GM21529 (cell line): Measurements from ENCODE around the gene AFF3.
"Not testable (repeated sequence)": the region's sequence is repeated elsewhere in the genome, so short reads cannot be mapped to it uniquely, and the experiment has no call there.

Experiments used
- ATAC-seq: cut with Tn5 transposase; IDR thresholded peaks from one replicate; pipeline ENCODE4 v1.9.1; 2021; ENCODE audit not compliant: unreplicated experiment

AFF3 gene

DNA sequence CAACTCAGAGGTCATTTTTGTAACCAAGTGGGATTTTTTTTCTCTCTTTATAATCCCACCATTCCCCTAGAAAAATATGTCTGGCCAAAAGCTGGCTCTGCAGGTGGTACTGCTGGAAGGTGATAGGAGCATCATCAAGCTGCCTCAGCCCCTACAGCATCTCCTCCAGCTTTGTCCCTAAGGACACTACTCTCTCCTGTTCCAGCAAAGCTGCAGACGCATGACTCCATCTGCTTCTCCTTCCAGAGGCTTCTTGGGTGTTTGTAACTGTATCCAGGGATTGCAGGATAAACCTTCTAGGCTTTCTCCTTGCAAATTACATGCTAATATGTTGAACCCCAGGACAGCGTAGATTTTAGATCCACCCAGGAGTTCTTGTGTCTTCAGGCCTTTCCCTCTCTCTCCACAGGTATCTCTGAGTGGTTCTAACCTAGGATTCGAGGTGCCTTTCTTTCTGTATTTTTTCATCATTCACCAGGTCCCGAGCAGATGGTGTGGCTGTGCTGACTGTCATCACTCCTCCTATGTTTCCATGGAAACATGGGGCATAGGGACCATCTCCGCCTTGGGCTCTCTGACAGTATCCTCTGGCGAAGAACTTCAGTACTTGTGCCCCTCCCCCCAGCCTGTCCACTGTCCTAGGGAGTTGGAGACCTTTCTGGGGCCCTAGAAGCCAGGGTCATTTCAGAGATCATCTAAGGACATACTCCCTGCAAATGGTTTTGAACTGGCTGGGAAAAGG, 34.3 kb downstream of the AFF3 start:
- no peak for ATAC-seq

DNA sequence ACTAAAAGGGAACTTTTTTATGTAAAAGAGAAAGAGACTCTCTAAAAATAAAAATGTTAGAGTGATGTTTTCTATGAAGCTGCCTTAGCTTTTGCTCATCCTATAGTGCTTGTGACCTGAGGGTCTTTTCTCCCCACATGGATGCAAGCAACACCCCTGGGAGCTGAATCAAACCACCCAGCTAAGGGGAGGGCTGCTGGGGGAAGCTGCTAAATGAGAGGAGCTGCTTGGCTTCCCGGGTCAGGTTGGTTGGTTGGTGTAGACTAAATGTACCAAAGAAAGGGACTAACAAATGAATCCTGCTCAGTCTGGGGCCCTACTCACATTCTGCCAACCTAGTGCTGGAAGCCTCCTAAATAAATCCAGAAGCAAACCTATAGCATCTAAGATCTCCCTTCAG, 35.0 kb downstream of the AFF3 start:
- no peak for ATAC-seq

DNA sequence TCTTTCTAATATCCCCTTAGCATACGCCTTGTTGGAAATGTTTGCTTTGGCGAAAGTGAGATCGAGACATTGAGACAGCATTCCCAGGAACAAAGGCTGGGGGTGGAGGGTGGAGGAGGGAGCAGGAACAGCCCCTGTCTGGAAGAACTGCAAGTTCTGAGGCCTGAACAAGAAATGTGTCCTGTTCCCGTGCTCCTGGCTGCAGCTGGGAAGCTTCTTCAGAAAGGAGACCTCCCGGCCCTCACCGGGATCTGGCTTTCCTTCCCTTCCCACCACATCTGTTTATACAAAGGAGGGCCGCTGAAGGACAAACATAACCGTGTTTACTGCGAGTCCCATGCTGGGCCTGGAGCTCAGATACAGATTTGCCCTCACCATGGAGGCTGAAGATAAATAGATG, 35.9 kb downstream of the AFF3 start:
- ATAC-seq, result no peak

DNA sequence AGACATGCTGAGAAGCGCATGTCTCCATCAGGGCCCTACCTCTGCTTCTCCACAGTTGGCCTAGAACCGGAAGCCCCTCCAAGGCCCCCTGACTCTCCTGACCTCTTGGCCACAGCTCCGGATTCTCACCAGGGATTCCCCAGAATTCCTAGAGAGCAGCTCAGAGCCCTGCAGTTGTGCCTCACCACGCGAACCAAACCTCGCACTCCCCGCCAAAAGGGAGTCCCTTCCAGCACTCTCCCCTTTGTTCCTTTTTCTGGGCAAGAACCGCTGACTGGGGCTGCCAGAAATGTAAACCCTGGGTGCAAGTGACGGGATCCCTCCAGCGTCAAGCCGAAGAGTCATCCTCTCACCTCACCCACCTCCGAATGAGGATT, 36.7 kb downstream of the AFF3 start:
- no peak for ATAC-seq

DNA sequence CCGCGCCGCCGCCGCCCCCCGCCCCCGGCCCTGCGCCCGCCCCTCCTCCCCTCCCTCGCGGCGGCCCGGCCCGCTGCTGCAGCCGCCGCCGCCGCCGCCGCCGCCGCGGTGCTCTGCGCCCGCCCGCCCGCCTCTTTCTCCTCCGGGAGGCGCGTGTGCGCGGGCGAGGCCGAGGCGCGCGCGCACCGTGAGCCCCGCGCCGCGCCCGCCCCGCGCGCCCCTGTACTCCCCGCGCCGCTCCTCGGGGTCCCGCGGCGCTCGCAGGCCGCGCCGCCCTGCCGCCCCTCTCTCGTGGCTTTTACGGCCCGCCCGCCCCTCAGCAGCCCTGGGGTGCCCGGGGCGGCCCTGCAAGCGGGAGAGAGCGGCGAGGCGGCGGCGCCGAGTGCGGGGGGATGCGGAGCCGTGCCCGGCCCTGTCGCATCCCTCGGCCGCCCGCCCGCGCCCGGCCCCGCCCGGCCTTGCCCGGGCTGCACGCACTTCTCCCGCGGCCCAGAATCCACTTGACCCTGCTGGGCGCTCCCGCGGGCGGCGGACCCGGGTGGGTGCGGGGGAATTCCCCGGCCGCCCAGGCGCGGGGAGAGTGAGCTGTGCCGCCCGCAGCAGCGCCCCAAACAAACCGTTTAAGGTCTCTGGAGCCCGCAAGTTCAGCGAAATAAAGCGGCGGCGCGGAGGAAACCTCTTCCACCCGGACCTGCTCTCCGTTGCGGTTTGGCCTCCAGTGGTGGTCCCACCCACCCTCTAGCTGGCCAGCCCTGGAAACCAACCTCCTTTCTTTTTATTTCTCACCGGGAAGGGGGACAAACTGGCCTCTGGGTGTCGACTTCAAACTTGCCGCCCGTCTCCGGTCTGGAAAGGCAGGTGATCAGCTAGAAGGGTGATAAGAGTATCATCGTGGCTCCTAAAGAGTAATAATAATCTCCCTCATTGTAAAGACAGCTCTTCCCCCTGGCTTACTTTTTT, 37.4 kb downstream of the AFF3 start:
- ATAC-seq, result no peak

DNA sequence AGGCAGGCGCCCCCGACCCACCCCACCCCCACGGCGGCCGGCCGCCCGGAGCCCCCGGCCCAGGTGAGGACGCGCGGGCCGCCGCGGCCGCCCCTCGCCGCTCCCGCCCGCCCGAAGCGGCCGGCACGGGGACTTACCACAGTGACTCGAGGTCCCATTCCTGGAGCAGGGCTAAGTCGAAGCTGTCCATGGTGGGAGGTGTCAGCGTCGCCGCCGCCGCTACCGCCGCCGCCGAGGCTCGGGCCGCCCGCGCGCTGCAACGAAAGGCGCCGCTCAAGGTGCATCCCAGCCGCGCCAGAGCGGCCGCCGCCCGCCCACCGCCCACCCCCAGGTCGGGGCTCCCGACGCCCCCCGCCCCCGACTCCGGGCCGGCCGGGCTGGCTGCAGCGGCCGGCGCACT, 38.1 kb downstream of the AFF3 start:
- ATAC-seq, result not testable (repeated sequence)

DNA sequence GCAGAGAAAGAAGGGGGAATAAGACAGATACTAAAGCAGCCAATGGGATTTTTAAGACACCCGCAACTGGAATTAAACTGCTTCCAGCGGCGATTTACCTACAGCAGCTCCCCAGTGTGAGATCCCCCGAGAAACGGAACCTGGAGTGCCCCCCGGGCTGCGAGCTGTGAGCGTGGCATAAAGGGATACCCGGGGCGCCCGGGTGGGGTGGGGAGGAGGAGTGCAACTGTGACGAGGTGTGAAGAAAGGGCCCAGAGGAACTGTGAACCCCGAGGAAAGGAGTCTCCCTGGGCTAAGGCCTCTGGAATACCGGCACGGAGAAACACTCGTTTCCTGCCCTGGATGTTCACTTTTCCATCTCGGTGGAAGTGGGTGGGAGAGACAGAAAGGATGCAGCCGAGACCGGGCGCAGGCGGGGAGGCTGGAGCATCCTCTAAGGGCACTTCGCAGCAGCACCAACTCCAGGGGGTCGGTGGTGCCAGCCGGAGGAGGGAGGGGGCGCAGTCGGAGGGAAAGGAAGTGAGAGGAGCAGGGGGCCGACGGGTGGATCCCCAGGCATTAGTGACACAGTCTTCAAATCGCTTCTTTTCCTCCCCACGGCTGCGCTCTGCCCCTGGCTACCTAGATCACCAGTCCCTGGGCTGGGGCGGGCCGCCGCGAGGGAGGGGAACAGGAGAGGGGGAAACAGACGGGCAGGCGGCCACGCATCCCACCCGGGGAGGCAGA, 38.7 kb downstream of the AFF3 start:
- ATAC-seq, result not testable (repeated sequence)

DNA sequence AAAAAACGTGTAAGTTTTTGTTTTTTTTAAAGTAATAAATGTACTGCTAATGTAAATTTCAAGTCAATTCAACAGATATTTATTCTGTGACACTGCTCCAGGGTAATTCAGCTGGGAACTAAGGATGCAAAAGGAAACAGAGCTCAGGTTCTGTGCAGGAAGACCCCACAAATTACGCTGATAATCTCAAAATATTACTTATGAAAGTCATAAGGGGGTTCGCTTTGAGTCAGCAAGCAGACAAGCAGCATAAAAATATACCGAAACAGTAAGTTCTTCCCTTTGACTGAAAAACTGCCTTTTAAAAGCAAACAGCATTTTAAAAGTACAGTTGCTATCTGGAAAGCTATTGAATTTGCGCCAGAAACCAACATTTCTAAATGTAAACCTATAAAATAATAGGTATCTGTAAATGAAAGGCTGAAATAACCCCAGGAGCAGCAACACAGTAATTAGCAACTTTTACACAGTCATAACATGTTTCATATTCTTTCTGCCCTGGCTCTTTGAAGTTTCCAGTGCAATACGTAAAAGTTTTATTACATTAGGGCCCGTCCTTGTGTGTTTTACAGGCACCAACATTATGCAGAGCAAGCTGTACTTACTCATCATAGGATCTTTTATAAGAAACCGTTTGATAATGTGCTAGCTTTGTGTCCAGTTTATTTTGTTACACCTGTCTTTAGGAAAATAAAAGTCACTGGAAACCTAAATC, 39.8 kb downstream of the AFF3 start:
- not testable (repeated sequence) for ATAC-seq

DNA sequence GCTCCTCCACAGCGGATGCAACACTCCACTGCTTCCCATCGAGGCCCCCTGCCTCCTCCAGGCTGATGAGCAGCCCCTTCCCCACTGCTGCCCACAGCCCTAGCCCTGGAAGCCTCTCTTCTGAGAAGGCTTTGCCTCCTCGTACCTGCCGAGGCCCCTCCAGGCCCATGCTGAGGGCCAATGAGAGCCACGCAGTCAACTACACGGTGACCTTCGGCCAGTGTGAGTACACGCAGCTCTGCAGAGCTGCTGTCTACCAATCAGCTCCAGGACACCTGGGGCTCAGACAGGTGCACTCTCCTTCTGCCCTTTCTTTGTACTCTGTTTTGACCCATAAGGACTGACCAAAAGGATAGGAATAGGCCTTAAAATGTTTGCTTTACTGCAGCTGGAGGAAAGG, 43.5 kb downstream of the AFF3 start:
- not testable (repeated sequence) for ATAC-seq

DNA sequence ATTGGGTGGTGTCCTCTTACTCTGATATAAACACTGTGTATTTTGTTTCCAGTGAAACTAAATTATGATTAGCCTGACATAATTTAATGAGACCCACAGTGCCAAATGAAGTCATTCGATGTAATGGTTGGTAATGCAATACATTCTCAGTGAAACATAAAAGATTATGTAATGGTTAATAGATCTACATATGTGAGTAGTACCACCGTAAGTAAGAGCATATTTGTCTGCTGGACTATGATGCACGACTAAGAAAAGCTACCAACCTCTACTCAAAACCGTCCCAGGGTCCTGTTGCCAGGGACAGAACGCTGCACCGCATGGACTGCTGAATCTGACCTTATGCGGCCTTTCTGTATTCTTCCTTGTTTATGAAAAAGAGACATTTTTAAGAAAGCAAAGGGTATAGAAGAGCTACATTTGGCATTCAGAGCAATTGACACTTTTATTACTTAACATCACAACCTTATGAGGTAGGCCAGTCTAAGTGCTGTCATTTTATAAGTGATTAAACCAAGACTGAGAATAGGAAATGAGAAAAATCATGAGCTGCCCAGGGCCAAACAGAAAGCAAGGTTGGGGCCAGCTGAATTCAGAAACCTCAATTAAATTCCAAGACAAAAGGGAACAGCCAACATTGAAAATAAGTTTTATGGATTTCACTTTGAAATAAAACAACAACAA, 44.6 kb downstream of the AFF3 start:
- not testable (repeated sequence) for ATAC-seq

DNA sequence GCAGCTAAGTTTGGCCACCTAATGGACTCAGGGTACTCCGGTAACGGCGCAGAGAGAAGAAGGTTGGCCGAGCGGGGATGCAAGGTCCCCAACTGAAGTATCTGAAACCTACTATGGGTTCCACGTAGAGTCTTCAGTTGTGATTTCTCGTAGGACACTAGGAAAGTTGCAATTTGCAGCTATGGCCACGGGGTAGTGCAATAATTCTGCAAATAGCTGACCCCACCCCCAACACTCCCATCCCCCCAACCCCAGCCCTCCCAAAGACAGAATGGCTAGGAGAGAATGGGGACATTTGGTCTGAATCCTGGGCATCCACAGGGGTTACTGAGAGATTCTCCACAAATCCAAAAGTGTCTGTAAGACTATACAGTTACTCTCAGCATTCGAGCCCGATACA, 46.5 kb downstream of the AFF3 start:
- ATAC-seq, result not testable (repeated sequence)

DNA sequence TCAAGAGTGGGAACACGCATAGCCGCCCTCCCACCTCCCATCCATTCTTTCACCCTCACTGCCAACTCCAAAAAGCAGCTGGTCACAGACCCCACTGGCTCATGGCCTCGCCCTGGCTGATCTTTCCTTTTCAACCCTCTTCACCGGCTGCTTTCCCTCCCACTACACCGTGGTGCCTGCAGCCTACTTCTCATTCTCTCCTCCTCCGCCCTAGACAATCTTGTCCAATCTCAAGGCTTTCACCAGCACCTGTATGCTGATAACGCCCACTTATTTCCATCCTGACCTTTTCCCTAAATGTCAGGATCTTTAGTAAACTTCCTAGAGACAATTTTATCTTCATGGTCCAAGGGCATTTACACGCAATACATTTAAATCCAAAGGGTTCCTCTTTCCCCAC, 50.6 kb downstream of the AFF3 start:
- not testable (repeated sequence) for ATAC-seq

DNA sequence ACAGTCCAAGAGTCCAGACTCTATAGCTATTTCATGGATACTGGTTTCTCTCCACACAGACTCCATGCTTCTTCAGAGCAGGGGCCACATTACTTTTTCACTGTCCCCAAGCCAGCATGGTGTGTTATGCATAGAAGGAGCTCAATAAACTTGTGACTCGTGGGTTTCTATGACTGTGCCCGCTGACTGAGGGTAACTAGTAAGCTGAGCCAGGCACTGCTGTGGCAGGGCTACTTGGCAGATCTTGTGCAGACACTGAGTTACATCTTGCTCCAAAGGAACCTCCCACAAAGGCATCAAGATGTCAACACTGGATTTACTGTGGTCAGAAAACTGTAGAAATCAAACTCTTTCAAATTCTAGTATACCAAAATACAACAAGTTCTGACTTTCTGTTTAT, 56.6 kb downstream of the AFF3 start:
- ATAC-seq, result not testable (repeated sequence)

DNA sequence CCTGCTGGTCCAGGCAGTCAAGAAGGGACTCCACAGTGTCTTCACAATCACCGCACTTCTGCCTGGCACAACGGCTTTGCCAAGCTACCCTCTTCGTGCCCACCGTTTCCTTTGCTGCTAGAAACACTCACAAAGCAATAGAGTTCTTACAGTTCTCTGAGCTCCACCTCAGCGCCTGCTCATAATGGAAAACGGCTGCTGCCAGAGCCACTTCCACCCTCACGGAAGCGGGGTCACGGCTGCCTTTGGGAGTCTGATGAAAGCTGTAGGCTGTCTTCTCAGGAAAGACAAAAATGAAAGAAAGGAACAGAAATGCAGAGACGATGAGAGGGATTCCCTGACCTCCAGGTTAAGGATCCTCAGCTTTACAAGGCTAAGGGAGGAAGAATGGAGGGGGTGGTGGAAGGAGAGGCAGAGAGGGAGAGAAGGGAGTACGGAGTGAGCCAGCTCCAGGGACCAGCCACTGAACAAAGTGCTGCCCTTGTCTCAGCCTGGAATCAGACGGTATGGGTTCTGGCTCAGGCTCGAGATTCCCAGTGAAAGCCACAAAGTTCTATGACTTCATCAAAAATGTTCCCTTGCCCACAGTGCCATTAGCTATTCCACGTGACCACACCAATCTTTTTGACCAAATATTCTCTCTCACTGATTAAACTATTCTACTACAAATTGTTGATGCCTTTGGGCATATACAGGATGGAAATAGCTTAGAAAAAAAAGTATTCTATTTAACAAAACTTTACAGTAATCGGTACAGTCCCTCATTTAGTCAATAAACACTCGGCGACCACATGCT, 58.8 kb downstream of the AFF3 start:
- not testable (repeated sequence) for ATAC-seq

DNA sequence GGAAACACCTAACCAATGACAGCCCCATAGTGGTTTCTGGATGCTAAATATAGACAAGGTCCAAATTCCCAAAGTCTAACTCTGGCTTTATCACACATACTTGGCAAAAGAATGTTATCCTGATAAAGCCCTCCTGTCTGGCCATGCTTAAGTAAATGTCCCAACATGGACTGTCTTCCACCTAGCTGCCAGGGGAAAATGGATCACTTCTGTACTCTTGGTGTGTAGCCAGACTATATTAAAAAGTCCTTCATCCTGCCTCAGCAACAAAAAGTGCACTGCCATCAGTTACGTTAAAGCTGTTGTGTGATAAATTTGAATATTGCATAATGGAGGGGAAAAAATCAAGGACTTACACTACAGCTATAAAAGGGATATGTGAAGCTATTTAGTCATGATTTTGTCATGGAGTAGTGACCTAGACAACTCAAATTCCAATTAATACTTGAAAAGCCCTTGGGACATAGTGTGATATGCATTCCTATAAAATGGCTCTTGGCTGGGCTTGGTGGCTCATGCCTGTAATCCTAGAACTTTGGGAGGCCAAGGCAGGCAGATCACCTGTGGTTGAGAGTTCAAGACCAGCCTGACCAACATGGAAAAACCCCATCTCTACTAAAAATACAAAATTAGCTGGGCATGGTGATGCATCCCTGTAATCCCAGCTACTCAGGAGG, 60.0 kb downstream of the AFF3 start:
- not testable (repeated sequence) for ATAC-seq

DNA sequence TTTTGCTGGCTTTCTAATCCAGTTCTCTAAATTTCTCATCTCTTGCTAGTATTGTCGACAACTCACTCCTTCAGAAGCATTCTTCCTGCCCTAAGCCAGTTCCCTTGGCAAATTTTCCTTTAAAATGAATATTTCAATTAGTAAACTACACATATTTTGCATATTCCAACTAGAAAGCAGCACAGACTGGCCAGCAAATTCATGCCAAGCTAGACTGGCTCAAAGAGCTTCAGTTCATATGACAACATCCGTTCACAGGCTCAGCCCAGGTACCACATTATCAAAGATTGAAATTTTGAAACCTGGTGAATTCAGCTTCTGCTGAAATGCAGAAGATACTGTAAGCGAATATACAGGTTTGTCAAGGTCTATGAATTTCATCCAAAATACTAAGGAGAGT, 64.5 kb downstream of the AFF3 start:
- no peak for ATAC-seq

DNA sequence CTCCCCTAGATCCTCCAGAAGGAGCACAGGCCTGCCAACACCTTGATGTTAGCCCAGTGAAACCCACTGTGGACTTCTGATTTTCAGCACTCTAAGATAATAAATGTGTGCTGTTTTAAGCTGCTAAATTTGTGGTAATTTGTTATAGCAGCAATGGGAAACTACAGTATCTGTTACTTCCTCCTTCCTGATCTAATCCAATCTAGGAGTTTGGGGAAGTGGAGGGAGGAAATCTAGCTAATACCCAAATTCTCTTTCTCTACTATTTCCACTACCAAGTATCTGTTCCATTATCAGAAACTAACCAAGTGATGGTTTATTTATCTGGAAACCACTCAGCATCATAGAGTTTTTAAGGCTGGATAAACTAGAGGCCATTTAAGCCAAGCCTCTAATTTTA, 64.9 kb downstream of the AFF3 start:
- no peak for ATAC-seq

DNA sequence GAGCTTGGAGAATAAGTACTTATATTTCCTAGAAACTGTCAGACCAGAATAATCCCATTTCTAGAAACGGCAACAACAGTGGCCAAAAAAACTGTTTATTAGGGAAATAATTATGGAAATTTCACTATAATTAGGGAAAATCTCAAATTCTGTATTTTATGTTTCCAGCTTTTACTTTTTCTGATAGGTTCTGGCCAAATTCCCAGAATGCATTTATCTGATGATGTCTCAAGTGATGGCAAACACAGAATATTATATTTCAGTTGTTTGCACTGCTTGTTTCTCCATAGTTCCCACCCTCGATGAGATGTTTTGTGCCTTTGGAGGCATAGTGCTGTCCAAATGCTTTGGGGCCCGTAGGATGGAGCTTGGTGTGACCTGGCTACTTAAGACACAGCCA, 66.9 kb downstream of the AFF3 start:
- no peak for ATAC-seq

DNA sequence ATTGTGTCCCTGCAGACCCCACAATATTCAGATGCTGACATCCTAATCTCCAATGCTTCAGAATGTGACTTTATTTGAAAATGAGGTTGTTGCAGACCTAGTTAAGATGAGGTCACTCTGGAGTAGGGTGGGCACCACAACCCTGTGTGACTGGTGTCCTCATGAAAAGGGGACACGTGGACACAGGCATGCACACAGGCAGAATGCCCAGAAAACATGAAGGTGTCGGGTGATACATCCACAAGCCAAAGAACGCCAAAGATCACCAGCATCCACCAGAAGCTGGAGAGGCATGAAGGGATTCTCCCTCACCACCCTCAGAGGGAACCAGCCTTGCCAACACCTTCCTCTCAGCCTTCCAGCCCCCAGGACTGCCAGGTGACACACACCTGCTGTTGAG, 69.3 kb downstream of the AFF3 start:
- ATAC-seq, result no peak
